ENCODE measurements around the gene TPPP3.
"Not testable (repeated sequence)": the region's sequence is repeated elsewhere in the genome, so short reads cannot be mapped to it uniquely, and the experiment has no call there.

Gene TPPP3

DNA sequence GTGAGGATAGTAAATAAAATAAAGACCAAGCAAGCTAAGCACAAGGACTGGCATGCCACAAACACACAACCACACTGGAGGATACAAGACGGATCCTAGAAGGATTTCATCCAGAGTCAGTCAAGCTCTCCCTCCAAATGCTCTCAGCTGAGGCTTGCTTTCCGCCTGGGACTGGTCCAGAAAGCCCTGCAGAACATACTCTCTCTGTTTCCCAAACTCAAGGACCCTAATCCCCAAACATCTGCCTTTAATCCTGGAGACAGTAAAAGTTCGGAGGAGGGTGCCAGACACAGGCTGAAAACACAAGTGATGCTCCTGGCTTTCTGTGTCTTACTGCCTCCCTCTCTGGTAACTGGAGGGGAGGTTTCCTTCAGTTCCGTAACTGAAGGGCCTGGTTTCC lies 32.3 kb upstream of the TPPP3 start:
- DNase-seq: no peak

DNA sequence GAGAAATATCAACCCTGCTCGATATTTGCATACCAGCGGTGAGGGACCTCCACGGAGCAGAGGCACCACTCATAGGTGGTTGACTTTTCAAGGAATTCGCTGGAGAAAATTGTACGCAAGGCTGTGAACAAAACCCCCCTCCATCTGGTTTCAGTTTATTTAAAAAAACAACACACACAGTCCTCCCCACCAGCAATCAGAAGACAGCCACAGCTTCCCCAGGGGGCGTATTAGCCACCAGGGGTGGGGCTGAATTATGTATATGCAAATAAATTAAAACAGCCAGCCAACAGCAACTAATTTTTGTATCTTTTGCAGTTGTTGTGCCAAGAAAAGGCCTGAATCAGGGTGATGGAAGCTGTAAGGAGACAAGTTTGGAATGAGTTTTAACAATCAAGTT lies 31.8 kb upstream of the TPPP3 start:
- DNase-seq: no peak

- DNase-seq: no peak
Observed at GRCh38 chr16:67424261-67424615, 30.9 kb upstream of the TPPP3 start.

DNA sequence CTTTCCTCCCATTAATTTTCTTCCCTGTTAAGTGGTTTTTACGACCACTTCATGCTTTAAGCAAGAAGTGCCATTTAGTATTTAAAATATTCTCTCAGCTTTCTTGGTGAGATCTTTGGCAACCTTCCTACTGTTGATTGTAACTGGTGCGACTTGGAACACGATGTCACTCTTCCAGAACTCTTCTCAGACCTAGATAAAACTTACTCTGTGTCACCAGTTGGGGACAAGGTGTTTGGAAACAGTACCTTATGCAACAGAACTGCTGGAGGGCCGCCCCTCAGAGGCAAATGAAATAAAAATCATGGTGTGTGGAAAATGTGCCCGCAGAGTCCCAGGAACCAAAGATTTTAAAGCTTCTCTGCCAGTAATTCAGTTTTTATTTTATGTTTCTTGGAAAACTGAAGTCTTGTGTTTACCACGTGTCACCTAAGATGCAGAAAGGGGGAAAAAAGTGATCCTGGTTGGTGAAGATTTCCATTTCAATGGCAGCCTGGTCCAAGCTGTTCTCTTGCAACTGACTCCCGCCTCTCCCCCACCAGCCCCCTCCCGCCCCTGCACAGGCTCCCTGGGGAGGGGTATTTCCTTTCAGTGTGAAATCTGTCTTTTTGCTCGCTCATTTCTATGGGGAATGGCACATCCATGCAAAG lies 30.4 kb upstream of the TPPP3 start:
- no peak for DNase-seq

DNA sequence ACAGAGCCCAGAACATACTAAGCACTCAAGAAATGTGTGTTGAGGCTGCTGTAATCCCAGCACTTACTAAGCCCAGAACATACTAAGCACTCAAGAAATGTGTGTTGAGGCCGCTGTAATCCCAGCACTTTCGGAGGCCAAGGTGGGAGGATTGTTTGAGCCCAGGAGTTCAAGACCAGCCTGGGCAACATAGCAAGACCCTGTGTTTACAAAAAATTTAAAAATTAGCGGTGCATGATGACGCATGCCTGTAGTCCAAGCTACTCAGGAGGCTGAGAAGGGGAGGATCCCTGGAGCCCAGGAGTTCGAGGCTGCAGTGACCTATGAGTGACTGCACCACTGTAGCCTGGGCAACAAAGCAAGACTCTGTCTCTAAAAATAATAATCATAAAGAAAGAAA lies 29.7 kb upstream of the TPPP3 start:
- DNase-seq: no peak

DNA sequence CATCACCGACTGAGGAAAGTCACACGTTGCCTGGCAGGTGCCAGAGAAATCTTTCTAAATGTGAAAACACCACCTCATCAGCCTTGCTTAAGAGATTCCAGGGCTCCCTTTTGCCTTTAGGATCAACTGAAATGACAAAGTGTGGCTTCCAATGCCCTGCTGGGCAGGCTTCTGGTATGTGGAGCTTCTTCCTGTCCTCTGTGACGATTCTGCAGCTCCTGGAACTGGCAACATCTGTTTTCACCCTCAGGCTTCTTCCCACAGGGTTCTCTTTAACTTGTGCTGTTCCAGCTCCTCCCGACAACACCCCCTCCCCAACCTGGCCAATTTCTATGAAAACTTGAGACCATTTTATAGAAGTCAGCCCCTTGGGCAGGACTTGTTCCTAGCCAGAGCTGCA lies 27.7 kb upstream of the TPPP3 start:
- no peak for DNase-seq

- DNase-seq: no peak
Observed at GRCh38 chr16:67419931-67420330, 26.6 kb upstream of the TPPP3 start.

GRCh38 chr16:67419502-67419901 lies 26.2 kb upstream of the TPPP3 start:
- no peak for DNase-seq

DNA sequence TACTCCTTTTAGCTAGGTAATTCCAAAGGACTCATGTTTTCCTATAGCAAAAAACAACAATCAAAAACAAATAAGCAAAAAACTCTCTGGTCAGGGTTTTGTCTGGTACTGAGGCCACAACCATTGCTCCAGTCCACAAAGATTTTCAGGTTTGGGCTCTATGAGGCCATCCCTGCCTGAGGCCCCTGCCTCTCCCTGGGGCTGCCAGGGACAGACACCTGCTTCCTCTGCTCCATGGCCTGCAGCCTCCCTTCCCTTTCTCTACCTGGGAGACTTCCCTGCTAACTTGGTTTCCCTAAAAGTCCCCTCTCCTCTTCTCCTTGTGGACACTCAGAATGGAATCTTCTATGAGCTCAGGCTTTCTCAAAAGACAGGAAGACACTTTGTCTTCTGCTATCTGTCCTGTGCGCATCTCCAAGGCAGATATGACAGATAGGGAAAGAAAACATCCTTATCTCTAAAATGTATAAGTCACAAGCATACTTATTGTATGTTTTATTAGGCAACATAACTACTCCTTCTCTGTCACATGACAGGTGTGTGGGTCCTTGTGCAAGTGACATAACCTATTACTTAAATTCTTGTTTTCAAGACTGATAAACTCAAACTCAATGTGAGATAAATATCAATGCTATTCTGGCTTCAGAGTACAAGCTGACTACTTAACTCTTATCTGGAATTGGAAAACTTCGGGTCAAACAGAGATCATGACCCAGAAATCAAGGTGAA lies 24.2 kb upstream of the TPPP3 start:
- no peak for DNase-seq

DNA sequence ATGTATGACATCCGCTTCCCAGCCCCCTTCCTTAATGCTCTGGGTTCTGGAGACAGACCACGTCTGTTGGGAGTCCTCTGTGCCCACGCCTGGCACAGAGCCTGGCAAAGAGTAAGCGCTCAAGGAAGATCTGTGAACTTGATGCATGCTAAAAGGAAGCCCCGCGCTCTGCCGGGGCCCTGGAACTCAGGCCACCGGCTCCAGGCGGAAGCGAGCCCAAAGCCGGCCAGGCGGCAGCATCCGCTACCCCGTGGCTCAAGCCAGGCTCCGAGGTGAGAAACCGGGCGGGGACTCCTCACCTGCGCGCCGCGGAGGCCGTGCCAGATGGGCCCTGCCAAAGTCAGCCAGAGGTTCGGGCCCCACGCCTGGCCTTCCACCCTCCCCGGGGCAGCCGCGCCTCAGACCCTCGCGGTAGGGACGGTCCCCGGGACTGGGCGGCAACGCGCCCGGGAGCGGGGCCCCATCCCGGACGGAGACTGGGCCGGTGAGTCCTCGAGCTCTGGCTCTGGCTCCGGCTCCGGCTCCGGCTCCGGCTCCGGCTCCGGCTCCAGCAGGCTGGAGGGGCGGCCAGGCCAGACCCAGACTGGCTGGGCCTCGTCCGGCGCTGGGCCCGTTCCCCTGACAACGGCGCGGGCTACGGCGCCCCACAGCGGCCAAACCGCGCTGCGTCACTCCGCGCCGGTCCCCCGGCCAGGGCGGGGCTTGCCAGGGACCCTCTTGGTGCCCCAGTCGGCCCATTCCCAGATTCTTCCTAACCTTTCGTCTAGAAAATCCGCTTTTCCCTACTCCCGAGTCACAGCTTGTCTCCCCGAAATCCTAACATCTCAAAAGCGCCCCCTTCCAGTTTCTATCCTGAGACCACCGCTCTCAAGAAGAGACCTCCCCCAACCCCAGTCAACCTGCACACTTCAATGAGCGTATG lies 22.8 kb upstream of the TPPP3 start, which contains the start of gene ZDHHC1:
ZDHHC1 (minus strand) TSS at position 606 of the 922 bp plus-strand sequence. CDS start 8,702 bp downstream, outside the sequence.
- DNase-seq: peak; percentile 86

- not testable (repeated sequence) for DNase-seq
Observed at GRCh38 chr16:67415421-67415820, 22.1 kb upstream of the TPPP3 start.

DNA sequence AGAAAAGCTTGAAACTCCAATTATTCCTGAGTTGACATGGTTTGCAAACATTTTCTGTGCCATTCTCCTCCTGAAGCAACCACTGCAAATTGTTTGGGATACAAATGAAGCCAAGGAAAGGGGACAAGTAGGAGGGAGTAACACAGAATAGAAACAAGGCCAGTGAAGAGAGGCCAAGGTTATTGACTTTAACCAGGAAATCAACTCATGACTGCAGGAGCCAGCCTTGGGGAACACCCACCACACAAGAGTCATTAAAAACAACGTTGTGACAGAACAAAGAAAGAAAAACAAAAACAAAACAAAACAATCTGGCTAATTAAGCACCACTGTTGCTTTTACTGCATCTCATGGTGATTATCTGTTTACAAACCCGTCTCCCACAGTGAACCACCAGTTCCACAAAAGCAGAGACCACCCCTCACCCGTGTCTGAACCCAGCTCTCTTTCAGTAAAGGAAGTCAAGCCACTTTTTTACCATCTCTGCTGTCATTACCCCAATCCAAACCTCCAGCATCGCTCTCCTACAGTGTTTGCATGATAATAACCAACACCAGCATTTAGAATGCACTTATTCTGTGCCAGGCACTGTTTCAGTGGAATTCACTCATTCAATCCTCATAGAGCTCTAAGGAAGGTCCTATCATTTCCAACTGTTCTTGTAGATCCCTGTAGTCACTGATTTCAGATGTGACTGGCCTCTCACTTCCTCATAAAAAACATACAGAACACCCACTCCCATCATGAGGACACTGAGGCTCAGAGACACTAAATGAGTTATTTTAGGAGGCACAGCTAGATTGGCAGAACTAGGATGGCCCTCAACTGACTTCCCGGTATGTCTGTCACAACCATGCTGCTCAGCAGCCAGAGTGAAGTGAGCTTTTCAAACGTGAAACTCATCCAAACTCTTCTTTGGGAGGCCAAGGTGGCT lies 20.9 kb upstream of the TPPP3 start:
- no peak for DNase-seq

DNA sequence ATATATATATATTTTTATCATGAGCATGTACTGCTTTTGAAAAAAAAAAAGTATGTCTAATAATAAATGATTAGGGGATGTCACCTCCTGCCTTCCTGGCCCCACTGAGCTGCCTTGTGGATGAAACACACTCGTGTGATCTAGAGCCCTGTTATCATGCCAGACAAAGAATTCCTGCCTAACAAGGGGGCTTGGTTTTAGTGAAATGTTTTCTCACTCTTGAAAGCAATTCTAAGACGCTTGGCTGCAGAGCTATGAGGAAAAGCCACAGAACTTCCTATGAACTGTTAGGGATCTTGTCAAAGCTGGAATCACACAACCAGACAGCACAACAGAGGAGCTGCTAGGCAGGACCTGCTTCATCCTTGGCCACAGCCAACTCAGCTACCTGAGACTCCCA lies 19.0 kb upstream of the TPPP3 start:
- no peak for DNase-seq

- no peak for DNase-seq
Observed at GRCh38 chr16:67411339-67411738, 18.0 kb upstream of the TPPP3 start.

DNA sequence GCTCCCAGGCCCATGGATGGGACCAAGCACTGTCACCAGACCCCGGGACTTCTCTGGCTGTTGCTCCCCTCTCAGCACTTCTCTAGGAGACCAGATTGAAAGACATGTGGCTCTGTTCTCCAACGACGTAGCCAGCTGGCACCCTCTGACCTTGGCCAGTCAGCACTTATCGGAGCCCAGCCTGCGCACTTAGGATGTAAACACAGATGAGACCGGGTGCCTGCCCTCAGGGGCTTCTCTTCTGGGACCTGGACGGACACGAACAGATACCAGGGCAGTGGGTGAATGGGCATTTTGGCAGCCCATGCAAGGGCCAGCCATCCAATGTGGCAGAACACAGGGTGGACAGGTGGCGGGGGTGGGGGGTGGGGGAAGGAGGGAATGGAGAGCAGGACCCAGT lies 16.3 kb upstream of the TPPP3 start:
- no peak for DNase-seq

DNA sequence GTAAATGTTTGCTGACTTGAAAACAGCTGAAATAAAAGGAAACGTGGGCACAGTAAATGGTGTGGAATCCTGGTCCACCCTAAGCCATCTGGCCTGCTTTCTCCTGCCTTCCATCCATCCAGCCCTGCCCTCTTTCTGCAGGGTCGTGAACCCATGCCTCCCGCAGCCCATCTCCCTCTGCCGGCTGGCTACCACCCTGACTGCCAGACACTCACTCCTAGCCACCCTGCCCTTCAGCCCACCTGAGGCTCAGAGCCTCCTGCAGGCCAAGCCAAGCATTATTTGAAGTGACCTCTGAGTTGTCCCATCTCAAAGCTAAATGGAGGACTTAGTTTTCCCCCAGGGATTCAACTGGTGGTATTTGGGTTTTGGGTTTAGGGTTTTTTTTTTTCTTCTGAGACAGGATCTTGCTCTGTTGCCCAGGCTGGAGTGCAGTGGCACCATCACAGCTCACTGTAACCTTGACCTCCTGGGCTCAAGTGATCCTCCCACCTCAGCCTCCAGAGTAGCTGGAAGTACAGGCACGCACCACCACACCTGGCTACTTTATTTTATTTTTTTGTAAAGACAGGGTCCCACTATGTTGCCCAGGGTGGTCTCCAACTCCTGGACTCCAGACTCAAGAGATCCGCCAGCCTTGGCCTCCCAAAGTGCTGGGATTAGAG lies 14.6 kb upstream of the TPPP3 start:
- peak; percentile 21 for DNase-seq

- peak; percentile 32 for DNase-seq
Observed at GRCh38 chr16:67407176-67407787, 14.0 kb upstream of the TPPP3 start.

GRCh38 chr16:67406111-67406971 lies 13.0 kb upstream of the TPPP3 start:
- peak; percentile 76 for DNase-seq

DNA sequence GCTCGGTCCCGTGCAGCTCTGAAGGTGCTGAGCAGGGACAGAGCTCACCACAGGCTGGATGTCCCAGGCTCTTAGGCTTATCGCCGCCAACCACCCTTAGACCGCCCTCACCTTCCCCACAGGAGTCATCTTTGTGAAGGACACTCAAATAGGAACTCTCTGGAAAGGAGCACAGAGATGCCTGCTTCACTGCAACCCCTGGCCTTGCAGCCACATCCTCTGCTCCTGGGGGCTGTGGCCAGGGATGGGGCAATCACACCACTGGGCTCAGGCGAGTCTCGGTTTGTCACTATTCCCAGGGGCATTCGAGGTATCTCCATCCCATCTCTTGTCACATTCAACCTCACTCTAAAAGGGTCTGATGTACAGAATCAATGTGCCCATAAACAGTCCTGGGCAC lies 12.0 kb upstream of the TPPP3 start:
- no peak for DNase-seq

DNA sequence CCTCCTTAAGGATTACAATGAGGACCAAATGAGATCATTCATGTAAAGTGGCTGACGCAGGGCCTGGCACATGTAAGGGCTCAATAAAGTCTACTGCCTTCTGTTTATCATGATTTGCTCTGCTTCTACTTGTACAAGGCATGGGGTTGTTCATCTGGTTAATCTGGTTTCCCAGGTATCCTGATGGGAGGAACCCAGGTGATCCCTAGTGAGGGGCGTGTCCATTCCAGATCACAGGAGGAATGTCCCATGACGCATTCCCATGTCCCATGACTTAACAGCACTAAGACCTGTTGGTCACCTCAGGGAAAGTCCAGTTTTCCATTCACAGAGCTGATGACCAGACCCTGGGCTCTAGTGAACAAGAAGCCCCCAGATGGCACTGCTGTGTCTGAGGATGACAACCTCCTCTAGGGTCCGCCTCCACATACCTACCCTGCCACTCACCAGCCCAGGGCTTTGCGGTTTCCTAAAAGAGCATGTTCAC lies 11.5 kb upstream of the TPPP3 start:
- no peak for DNase-seq

All from left hindlimb (tissue), 1 donor.